Skeletal muscle tissue (tissue), 4 donors: Measurements from ENCODE around the gene GBA3. TPM values are rescaled to one million over a fixed set of nuclear protein-coding genes. Genes with fewer than 3 reads are reported as not detected.

Experiments used
- H3K27ac ChIP-seq: one replicate; pipeline ENCODE4 v1.7.0; 2013; ENCODE audit warnings: mild to moderate bottlenecking, low read depth, low read length, inconsistent platforms
- H3K27me3 ChIP-seq, 3 donors: one replicate each; pipeline ENCODE4 v1.7.0; 2013; ENCODE audit warnings: low read length in 3 of 3; ENCODE audit not compliant: control insufficient read depth in 3 of 3, insufficient read depth in 3 of 3
- H3K36me3 ChIP-seq, 3 donors: one replicate each; pipeline ENCODE4 v1.7.0; 2013; ENCODE audit warnings: low read length in 3 of 3; ENCODE audit not compliant: control insufficient read depth in 3 of 3, insufficient read depth in 3 of 3
- H3K4me1 ChIP-seq, 3 donors: one replicate each; pipeline ENCODE4 v1.7.0; 2013; ENCODE audit warnings: low read length in 3 of 3, mild to moderate bottlenecking in 3 of 3; ENCODE audit not compliant: control insufficient read depth in 3 of 3, insufficient read depth in 3 of 3
- H3K4me3 ChIP-seq, 3 donors: one replicate each; pipeline ENCODE4 v1.7.0; 2013; ENCODE audit warnings: low read length in 3 of 3
- H3K9ac ChIP-seq, 3 donors: one replicate each; pipeline ENCODE4 v1.7.0; 2013; ENCODE audit warnings: low read length in 3 of 3, mild to moderate bottlenecking in 3 of 3, moderate library complexity in 2 of 3, low read depth in 1 of 3
- H3K9me3 ChIP-seq, 3 donors: one replicate each; pipeline ENCODE4 v1.7.0; 2013; ENCODE audit warnings: low read length in 3 of 3; ENCODE audit not compliant: control insufficient read depth in 3 of 3
- total RNA-seq: library from RNA; depleted of rRNA; stranded (reverse); fragments of >200 nt; gene quantifications from one replicate; pipeline ENCODE4 v1.2.3, GENCODE V29; 2014
- donor health status: Osteomylitis.

The GBA3 gene
- total RNA-seq, result not detected

- Histone ChIP-seq H3K36me3 (no peaks in the 10 kb centered on the region), H3K27me3 (no peaks in the 10 kb centered on the region), H3K4me3 (no peak within 1 kb of the TSS), H3K27ac (no peak within 1 kb of the TSS), H3K9me3 (no peaks in the 10 kb centered on the region), H3K4me1 (no peaks in the 10 kb centered on the region), H3K9ac (no peak within 1 kb of the TSS)
Observed at GRCh38 chr4:22692736-22693135, at the start of gene GBA3. GBA3 (plus strand) TSS chr4:22692937.

DNA sequence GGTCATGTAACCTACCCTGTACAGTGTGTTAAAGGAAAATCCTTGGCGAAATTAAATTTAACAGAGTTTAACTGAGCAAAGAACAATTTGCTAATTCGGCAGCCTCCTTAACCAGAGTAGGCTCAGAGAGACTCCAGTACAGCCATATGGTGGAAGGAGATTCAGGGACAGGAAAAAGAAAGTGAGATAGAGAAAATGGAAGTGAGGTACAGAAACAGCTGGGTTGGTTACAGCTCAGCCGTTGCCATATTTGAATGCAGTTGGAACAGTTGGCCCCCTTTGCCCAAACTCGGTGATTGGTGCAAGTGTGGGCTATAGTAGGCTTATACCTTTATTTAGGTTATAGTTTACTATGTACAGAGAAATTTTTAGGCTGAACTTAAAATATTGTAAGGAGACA lies 48.8 kb upstream of the GBA3 start:
- H3K36me3 ChIP-seq, result no peaks in the 10 kb centered on the region
- no peaks in the 10 kb centered on the region for H3K4me1 ChIP-seq
- H3K9ac ChIP-seq, result no peak overlapping the region
- H3K9me3 ChIP-seq, result no peaks in the 10 kb centered on the region
- no peak overlapping the region for H3K27ac ChIP-seq
- no peaks in the 10 kb centered on the region for H3K27me3 ChIP-seq
- no peak overlapping the region for H3K4me3 ChIP-seq

- H3K27me3 ChIP-seq, result no peaks in the 10 kb centered on the region
- no peaks in the 10 kb centered on the region for H3K9me3 ChIP-seq
- H3K9ac ChIP-seq, result no peak overlapping the region
- no peaks in the 10 kb centered on the region for H3K36me3 ChIP-seq
- no peak overlapping the region for H3K4me3 ChIP-seq
- H3K4me1 ChIP-seq, result no peaks in the 10 kb centered on the region
- H3K27ac ChIP-seq, result no peak overlapping the region
Observed at GRCh38 chr4:22645481-22646182, 47.1 kb upstream of the GBA3 start.

DNA sequence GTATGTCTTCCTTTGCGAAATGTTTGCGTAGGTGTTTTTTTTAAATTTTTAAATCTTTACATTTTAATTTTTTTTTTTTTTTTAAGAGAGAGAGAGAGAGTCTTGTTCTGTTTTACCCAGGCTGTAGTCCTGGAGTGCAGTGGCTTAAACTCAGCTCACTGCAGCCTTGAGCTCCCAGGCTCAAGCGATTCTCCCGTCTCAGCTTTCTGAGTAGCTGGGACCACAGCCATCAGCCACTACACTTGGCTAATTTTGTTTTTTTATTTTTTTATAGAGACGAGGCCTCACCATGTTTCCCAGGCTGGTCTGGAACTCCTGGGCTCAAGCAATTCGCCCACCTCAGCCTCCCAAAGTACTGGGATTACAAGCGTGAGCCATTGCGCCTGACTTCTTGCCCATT lies 43.7 kb upstream of the GBA3 start:
- Histone ChIP-seq H3K27me3 (no peaks in the 10 kb centered on the region), H3K36me3 (no peaks in the 10 kb centered on the region), H3K9ac (no peak overlapping the region), H3K9me3 (no peaks in the 10 kb centered on the region), H3K27ac (no peak overlapping the region), H3K4me1 (no peaks in the 10 kb centered on the region), H3K4me3 (no peak overlapping the region)

DNA sequence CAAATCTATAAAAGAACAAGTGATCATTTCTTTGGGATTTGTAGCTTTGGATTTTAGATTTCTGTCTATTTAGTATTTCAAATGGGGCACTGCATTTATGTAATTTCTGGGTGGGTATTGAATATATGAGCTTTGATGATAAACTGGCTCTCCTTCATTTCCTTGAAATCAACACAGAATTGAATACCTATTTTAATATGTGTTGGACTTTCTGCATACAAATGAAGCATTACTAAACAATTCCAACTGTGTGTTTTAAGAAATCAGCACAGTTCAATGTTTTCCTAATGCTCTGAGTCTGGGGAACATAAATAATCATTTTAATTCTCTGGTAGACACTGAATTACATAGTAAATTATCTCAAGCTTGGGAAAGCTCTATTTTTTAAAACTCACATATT lies 42.0 kb upstream of the GBA3 start:
- Histone ChIP-seq H3K27me3 (no peaks in the 10 kb centered on the region), H3K4me1 (no peaks in the 10 kb centered on the region), H3K4me3 (no peak overlapping the region), H3K9ac (no peak overlapping the region), H3K9me3 (no peaks in the 10 kb centered on the region), H3K36me3 (no peaks in the 10 kb centered on the region), H3K27ac (no peak overlapping the region)

GRCh38 chr4:22653752-22654151 lies 39.0 kb upstream of the GBA3 start:
- no peak overlapping the region for H3K4me3 ChIP-seq
- no peaks in the 10 kb centered on the region for H3K9me3 ChIP-seq
- no peaks in the 10 kb centered on the region for H3K36me3 ChIP-seq
- no peaks in the 10 kb centered on the region for H3K4me1 ChIP-seq
- H3K27ac ChIP-seq, result no peak overlapping the region
- no peaks in the 10 kb centered on the region for H3K27me3 ChIP-seq
- H3K9ac ChIP-seq, result no peak overlapping the region

DNA sequence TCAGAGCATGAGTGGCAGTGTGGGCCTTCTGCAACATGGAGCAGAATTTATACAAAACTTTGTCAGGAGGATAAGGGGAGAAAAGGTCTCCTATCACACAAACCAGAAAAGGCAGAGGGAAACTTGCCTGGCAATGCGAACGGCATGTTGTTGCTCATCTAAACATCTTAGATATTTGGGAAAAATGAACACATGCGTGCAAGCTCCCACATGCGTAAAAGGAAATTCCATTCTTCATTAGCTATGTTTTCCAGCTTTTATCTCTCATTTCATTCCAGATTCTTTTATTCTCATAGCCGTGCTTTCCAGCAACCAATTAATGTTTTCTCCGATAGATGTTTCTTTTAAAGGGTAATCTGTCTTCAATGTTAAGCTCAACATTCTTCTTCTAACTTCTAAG lies 31.3 kb upstream of the GBA3 start:
- Histone ChIP-seq H3K9ac (no peak overlapping the region), H3K4me1 (no peaks in the 10 kb centered on the region), H3K27ac (no peak overlapping the region), H3K27me3 (no peaks in the 10 kb centered on the region), H3K9me3 (no peaks in the 10 kb centered on the region), H3K36me3 (no peaks in the 10 kb centered on the region), H3K4me3 (no peak overlapping the region)

DNA sequence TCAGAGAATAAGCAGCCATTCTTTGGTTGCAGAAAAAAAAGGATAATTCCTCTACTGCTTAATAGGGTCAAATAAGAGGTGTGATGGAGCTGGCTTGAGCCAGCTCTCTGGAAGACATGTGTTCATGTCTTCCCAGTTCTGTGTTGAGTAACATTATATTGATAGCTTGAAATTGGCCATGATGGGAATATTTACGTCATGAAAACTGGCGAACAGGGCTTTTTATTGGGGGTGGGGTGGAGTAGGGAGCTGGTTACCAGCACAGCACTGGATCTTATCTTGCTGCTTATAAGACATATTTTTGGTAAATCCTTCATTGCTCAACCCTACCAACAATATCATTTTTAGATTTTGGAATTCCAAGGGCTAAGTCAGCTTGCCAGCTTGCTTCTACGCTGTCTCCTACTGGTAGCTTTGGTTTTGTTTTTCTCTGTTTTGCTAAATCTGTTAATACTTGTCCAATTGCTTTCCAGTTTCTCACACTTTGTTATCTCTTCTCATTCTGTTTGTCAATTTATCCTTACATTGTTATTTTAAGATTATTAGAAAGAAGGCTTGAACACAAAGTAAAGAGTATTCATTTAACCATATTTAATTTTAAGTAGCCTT lies 25.3 kb upstream of the GBA3 start:
- Histone ChIP-seq H3K27ac (no peak overlapping the region), H3K27me3 (no peaks in the 10 kb centered on the region), H3K4me3 (no peak overlapping the region), H3K9me3 (no peaks in the 10 kb centered on the region), H3K36me3 (no peaks in the 10 kb centered on the region), H3K9ac (no peak overlapping the region), H3K4me1 (no peaks in the 10 kb centered on the region)

DNA sequence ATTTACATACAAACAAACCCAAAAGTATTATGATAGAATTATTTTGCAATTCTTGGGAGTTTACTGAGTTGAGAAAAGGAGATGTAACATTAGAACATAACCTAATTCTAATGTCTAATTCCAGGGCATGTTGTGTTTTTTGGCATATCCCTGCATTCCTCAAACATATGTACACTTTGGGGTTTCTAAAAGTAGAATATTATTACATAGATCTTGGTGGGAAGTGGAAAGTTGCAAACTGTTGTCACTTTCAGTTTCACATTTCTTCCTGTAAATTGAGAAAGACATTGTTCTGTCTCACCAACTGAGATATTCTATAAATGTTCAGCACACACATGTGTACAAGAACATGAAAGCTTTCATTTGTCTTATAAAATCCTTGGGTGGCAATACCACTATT lies 24.4 kb upstream of the GBA3 start:
- H3K4me1 ChIP-seq, result no peaks in the 10 kb centered on the region
- H3K36me3 ChIP-seq, result no peaks in the 10 kb centered on the region
- H3K4me3 ChIP-seq, result no peak overlapping the region
- H3K9ac ChIP-seq, result no peak overlapping the region
- no peaks in the 10 kb centered on the region for H3K27me3 ChIP-seq
- H3K9me3 ChIP-seq, result no peaks in the 10 kb centered on the region
- no peak overlapping the region for H3K27ac ChIP-seq

GRCh38 chr4:22668702-22669101 lies 24.0 kb upstream of the GBA3 start:
- Histone ChIP-seq H3K27me3 (no peaks in the 10 kb centered on the region), H3K27ac (no peak overlapping the region), H3K36me3 (no peaks in the 10 kb centered on the region), H3K9ac (no peak overlapping the region), H3K9me3 (no peaks in the 10 kb centered on the region), H3K4me3 (no peak overlapping the region), H3K4me1 (no peaks in the 10 kb centered on the region)
